ENCODE measurements around the gene SIMC1. TPM values are rescaled to one million over a fixed set of nuclear protein-coding genes. Genes with fewer than 3 reads are reported as not detected.

SIMC1 gene
- 7.1 and 7.8 TPM in 2 replicates for total RNA-seq

GRCh38 chr5:176237971-176238644, at the start of gene SIMC1:
SIMC1 (plus strand) TSS chr5:176238424; CDS start chr5:176238509, 85 bp downstream.

GRCh38 chr5:176361437-176362232, 123.4 kb downstream of the SIMC1 start, which contains the start of gene KIAA1191:
KIAA1191 (minus strand) TSS chr5:176361764; CDS start chr5:176359508, 2,256 bp downstream.

GRCh38 chr5:176365351-176366231, 127.4 kb downstream of the SIMC1 start, which contains the start of gene ARL10:
ARL10 (plus strand) TSS chr5:176365487; CDS start chr5:176365564, 77 bp downstream.

GRCh38 chr5:176388444-176389134, 150.4 kb downstream of the SIMC1 start, which contains the start of the genes HIGD2A and NOP16:
HIGD2A (plus strand) TSS chr5:176388751; CDS start chr5:176388820, 69 bp downstream.
NOP16 (minus strand) TSS chr5:176388598; CDS start chr5:176388539, 59 bp downstream.

Other genes starting within 250 kb of the SIMC1 start
- gene KIAA1191, start 123.3 kb downstream of the SIMC1 start, total RNA-seq: 58.3 and 134 TPM in 2 replicates
- 12.1 and 16.3 TPM in 2 replicates for gene ARL10, start 127.1 kb downstream of the SIMC1 start, total RNA-seq
- 4.5 and 7.6 TPM in 2 replicates for gene NOP16, start 150.2 kb downstream of the SIMC1 start, total RNA-seq
- 22.8 and 52.8 TPM in 2 replicates for gene HIGD2A, start 150.3 kb downstream of the SIMC1 start, total RNA-seq
- gene CLTB, start 178.1 kb downstream of the SIMC1 start, total RNA-seq: 82.2 and 93.6 TPM in 2 replicates
- 45.5 and 46.4 TPM in 2 replicates for gene FAF2, start 210.0 kb downstream of the SIMC1 start, total RNA-seq

All from smooth muscle cell of trachea (primary cell).